ENCODE measurements around the gene ARAP2. TPM values are rescaled to one million over a fixed set of nuclear protein-coding genes. Genes with fewer than 3 reads are reported as not detected.
"Not testable (repeated sequence)": the region's sequence is repeated elsewhere in the genome, so short reads cannot be mapped to it uniquely, and the experiment has no call there.

Gene ARAP2
- polyA plus RNA-seq, 6 donors from 2014 or later: 15.9 to 49.3 (median 32.7) TPM

- Mint-ChIP-seq H3K4me1 (peaks cover 16 to 17% (median 16%) of the 10 kb centered on the region in 3 donors), H3K36me3 (peaks cover 18 to 44% of the 10 kb centered on the region in 2 donors), H3K9me3 (no peaks in the 10 kb centered on the region), H3K27ac (peak overlapping the region in 1 of 6 donors; percentile 15), H3K4me3 (no peak overlapping the region), H3K27me3 (no peaks in the 10 kb centered on the region)
- no peak for ATAC-seq (ENCODE audit: low read depth in 2 of 2)
- DNase-seq: no peak
Observed at GRCh38 chr4:36206603-36207311, 37.6 kb downstream of the ARAP2 start.

GRCh38 chr4:36206012-36206411, 38.3 kb downstream of the ARAP2 start:
- H3K27ac Mint-ChIP-seq: peak overlapping the region in 1 of 6 donors; percentile 20
- peaks cover 16 to 17% (median 16%) of the 10 kb centered on the region in 3 donors for H3K4me1 Mint-ChIP-seq
- ATAC-seq (ENCODE audit: low read depth in 2 of 2) (no peak), DNase-seq (no peak)
- no peak overlapping the region for H3K4me3 Mint-ChIP-seq
- no peaks in the 10 kb centered on the region for H3K27me3 Mint-ChIP-seq
- H3K9me3 Mint-ChIP-seq: no peaks in the 10 kb centered on the region
- H3K36me3 Mint-ChIP-seq: peaks cover 18 to 37% of the 10 kb centered on the region in 2 donors

DNA sequence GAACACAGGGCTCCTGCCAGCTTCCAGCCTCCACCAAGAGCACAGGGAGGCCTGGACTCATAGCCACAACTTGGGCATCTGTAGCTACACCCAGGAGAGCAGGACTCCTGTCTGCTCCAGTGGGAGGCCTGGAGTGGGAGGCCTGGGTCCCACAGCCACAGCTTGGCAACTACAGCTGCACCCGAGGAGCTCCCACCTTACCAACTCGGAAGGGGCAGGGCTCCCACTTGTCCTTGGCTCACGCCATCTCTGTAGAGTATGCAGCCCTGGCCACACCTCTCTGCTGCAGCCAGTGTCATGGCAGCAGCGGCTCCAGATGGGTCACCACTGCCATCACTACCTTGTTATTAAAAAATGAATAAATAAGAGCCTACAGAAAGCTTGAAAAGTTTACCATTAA, 45.5 kb downstream of the ARAP2 start:
- H3K9me3 Mint-ChIP-seq: no peaks in the 10 kb centered on the region
- no peak overlapping the region for H3K27ac Mint-ChIP-seq
- peaks cover 11 to 17% of the 10 kb centered on the region in 2 donors for H3K36me3 Mint-ChIP-seq
- H3K27me3 Mint-ChIP-seq: no peaks in the 10 kb centered on the region
- H3K4me1 Mint-ChIP-seq: peaks cover 0 to 20% (median 16%) of the 10 kb centered on the region in 3 donors
- ATAC-seq (ENCODE audit: low read depth in 2 of 2) (no peak), DNase-seq (no peak)
- no peak overlapping the region for H3K4me3 Mint-ChIP-seq

GRCh38 chr4:36198068-36198808, 46.1 kb downstream of the ARAP2 start:
- H3K36me3 Mint-ChIP-seq: peaks cover 7 to 11% of the 10 kb centered on the region in 2 donors
- no peaks in the 10 kb centered on the region for H3K27me3 Mint-ChIP-seq
- H3K4me3 Mint-ChIP-seq: no peak overlapping the region
- no peaks in the 10 kb centered on the region for H3K9me3 Mint-ChIP-seq
- ATAC-seq (ENCODE audit: low read depth in 2 of 2) (no peak), DNase-seq (no peak)
- H3K27ac Mint-ChIP-seq: peak overlapping the region in 2 of 6 donors; percentile 41 to 70
- peaks cover 0 to 15% (median 14%) of the 10 kb centered on the region in 3 donors for H3K4me1 Mint-ChIP-seq

DNA sequence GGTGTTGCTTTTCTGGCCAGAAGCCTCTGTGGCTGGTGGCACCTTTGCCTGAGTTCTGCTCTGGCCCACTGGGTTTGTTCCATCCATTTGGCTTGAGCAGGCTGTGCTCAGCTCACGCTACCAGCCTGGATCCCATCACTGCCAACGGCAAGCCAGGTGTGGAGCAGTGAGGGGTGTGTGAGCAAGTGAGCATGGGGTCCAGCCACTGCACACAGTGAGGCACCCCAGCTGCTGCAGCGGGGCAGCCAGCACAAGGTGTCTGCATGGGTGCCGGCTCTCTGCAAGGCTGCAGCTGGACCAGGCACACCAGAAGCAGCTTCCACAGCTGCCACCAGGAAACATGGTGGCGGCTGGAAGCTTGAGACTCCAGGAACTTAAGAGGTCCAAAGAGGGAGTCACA, 46.8 kb downstream of the ARAP2 start:
- no peaks in the 10 kb centered on the region for H3K27me3 Mint-ChIP-seq
- H3K9me3 Mint-ChIP-seq: no peaks in the 10 kb centered on the region
- H3K4me1 Mint-ChIP-seq: peaks cover 0 to 15% (median 14%) of the 10 kb centered on the region in 3 donors
- DNase-seq (no peak), ATAC-seq (ENCODE audit: low read depth in 2 of 2) (no peak)
- H3K27ac Mint-ChIP-seq: peak overlapping the region in 1 of 6 donors; percentile 36
- no peak overlapping the region for H3K4me3 Mint-ChIP-seq
- peaks cover 10 to 11% of the 10 kb centered on the region in 2 donors for H3K36me3 Mint-ChIP-seq

- ATAC-seq (ENCODE audit: low read depth in 2 of 2): no peak
- Mint-ChIP-seq H3K9me3 (no peaks in the 10 kb centered on the region), H3K4me3 (no peak overlapping the region), H3K36me3 (peaks cover 10 to 11% of the 10 kb centered on the region in 2 donors), H3K27me3 (no peaks in the 10 kb centered on the region), H3K4me1 (peaks cover 0 to 15% (median 14%) of the 10 kb centered on the region in 3 donors), H3K27ac (peak overlapping the region in 2 of 6 donors; percentile 55 to 61)
- no peak for DNase-seq
Observed at GRCh38 chr4:36196145-36196913, 48.0 kb downstream of the ARAP2 start.

- peaks cover 17 to 33% (median 30%) of the 10 kb centered on the region in 3 donors for H3K4me1 Mint-ChIP-seq
Observed at GRCh38 chr4:36192922-36193321, 51.4 kb downstream of the ARAP2 start.

DNA sequence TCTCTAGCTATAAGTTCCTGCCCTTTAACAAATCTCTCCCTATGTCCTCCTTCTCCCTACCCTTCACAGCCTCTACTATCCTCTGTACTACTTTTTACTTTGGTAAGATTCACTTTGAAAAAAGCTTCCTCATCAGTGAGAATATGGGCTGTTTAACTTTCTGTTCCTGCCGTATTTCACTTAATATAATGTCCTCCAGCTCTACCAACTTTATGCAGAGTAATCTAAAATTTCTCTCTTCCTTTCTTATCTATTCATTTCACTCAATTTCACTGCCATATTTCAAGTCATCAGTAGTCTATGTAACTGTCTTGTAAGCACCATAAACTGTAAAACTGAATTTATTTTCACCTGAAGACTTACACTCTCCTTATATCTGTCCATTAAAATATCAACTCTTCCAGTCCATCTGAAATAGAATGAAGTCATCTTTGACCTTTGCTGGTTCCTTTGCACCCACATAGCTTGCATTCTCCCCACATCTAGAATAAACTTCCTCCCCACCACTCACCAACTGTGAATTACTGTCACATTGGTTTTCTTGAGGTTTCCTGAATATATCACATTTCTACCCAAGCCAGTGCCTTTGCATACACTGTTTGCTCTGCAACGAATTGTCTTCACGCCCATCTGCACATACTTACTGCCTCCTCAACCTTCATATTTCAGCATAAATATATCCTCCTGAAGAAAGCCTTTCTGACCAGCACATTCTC, 54.6 kb downstream of the ARAP2 start:
- H3K27ac Mint-ChIP-seq: peak overlapping the region in 4 of 6 donors; percentile 3 to 68 (median 25)
- H3K4me1 Mint-ChIP-seq: peaks cover 16 to 18% (median 17%) of the 10 kb centered on the region in 3 donors
- H3K9me3 Mint-ChIP-seq: no peaks in the 10 kb centered on the region
- peaks cover 0 to 13% of the 10 kb centered on the region in 2 donors for H3K36me3 Mint-ChIP-seq
- H3K4me3 Mint-ChIP-seq: peak overlapping the region in 2 of 8 donors; percentile 1 to 25
- ATAC-seq (ENCODE audit: low read depth in 2 of 2) (no peak), DNase-seq (no peak)
- H3K27me3 Mint-ChIP-seq: no peaks in the 10 kb centered on the region

More at GRCh38 chr4:36192922-36193321, 51.4 kb downstream of the ARAP2 start:
- Mint-ChIP-seq H3K4me3 (no peak overlapping the region), H3K27ac (no peak overlapping the region), H3K36me3 (peaks cover 10 to 11% of the 10 kb centered on the region in 2 donors), H3K27me3 (no peaks in the 10 kb centered on the region), H3K9me3 (no peaks in the 10 kb centered on the region)
- DNase-seq: no peak
- ATAC-seq (ENCODE audit: low read depth in 2 of 2): no peak

DNA sequence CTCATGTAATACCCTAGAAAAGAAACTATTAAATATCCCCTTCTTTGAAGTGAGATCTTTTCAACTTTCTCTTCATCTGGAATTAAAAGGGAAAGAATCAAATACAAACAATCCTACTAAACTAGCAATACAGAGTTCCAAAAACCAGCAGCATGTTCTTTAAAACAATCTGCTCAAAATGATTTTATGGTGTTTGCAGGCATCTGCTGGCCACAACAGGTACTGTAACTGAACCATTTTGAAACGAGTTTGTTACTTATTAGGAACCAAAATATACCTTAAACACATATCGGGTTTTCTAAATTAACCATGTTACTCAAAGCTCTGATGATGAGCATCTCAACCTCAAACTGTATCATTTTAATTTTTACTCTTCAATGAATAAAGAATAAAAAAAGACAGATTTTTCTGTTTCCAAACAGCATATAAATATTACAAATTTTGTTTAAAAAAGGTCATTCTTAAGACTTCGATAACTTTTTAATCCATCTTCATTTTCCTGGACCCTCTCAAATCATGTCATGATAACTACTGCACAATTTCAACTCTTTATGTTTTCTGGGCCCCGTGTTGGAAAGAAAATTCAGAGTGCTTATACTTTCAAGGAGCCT, 56.5 kb downstream of the ARAP2 start:
- DNase-seq (peak; percentile 2), ATAC-seq (ENCODE audit: low read depth in 2 of 2) (no peak)
- Mint-ChIP-seq H3K27me3 (no peaks in the 10 kb centered on the region), H3K9me3 (no peaks in the 10 kb centered on the region), H3K27ac (peak overlapping the region in 2 of 6 donors; percentile 6 to 47), H3K4me3 (no peak overlapping the region), H3K4me1 (peaks cover 18 to 20% (median 18%) of the 10 kb centered on the region in 3 donors), H3K36me3 (peaks cover 0 to 8% of the 10 kb centered on the region in 2 donors)

DNA sequence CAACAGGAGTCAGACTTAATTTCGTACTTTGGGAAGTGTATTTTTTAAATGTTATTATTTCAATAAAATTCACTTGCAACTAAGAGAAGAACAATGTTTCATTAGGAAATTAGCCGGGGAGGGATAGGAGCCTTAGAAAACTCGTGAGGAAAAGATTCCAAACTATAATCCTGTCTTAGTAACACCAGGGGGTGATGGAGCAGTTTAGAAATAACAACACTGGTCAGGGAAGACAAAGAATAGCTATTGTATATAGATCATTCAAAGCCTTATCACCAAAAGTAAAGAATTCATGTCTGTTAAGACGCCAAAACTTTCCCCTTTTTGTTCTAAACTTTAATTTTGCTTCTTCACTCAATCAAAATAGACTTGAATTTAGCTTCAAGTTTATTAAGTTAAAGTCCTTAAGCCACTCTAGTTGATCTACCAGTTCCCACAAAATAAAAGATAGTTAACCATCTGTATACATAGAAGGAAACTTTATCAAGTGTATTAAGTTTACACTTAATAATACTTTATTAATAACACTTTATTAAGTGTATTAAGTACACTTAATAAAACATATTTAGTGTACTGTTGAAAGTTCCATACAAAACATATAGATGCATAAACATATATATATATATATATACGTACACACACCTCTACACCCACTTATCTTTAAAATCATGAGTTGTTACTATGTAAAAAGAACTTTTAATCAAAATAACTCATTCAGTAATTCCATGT, 60.5 kb downstream of the ARAP2 start:
- Mint-ChIP-seq H3K4me1 (peaks cover under 1 to 8% (median 7%) of the 10 kb centered on the region in 3 donors), H3K27ac (no peak overlapping the region), H3K9me3 (no peaks in the 10 kb centered on the region), H3K36me3 (peaks cover 9 to 39% of the 10 kb centered on the region in 2 donors), H3K4me3 (no peak overlapping the region), H3K27me3 (no peaks in the 10 kb centered on the region)
- no peak for DNase-seq
- no peak for ATAC-seq (ENCODE audit: low read depth in 2 of 2)

GRCh38 chr4:36183232-36183631, 61.1 kb downstream of the ARAP2 start:
- Mint-ChIP-seq H3K4me3 (no peak overlapping the region), H3K9me3 (no peaks in the 10 kb centered on the region), H3K27me3 (no peaks in the 10 kb centered on the region), H3K36me3 (peaks cover 15 to 39% of the 10 kb centered on the region in 2 donors), H3K4me1 (peaks cover 7 to 8% (median 7%) of the 10 kb centered on the region in 3 donors), H3K27ac (no peak overlapping the region)
- ATAC-seq (ENCODE audit: low read depth in 2 of 2) (no peak), DNase-seq (no peak)

DNA sequence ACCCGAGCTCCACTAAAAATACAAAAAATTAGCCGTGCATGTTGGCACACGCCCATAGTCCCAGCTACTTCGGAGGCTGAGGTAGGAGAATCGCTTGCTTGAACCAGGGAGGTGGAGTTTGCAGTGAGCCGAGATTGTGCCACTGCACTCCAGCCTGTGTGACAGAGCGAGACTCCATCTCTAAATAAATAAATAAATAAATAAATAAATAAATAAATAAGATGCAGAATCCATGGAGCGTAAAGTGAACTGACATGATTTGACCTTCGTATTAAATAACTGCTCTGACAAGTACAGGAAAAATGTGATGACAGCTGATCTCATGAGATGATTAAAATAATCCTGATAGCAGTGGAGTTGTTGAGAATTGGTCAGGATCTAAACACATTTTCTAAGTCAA, 62.0 kb downstream of the ARAP2 start:
- H3K9me3 Mint-ChIP-seq; H3K4me3 Mint-ChIP-seq; H3K4me1 Mint-ChIP-seq; ATAC-seq (ENCODE audit: low read depth in 2 of 2); DNase-seq; H3K27ac Mint-ChIP-seq; H3K27me3 Mint-ChIP-seq: not testable (repeated sequence)
- peaks cover 15 to 37% of the 10 kb centered on the region in 2 donors for H3K36me3 Mint-ChIP-seq
